HepG2 (cell line): ENCODE data around the gene SC5D.

ENCODE experiments used
- EP300 ChIP-seq, 3 experiments: sonication (generic) in 1 of 3; formaldehyde crosslinking in 1 of 3; IDR thresholded peaks; 2 replicates each; pipeline versions ENCODE4 v1.5.1 to v1.6.1; 2011 to 2020; ENCODE audit warnings: low read depth in 2 of 3, low read length in 2 of 3, borderline replicate concordance in 1 of 3, improper control_type of control experiment in 1 of 3, mild to moderate bottlenecking in 1 of 3, missing genetic modification reagents in 1 of 3, moderate library complexity in 1 of 3
- NFYB ChIP-seq: sonication (generic); formaldehyde crosslinking; IDR thresholded peaks from 2 replicates; pipeline ENCODE4 v1.4.0; 2020; ENCODE audit warnings: missing genetic modification reagents
- NR2F6 ChIP-seq, 2 experiments: IDR thresholded peaks; 2 replicates each; pipeline ENCODE4 v1.6.1; 2016; ENCODE audit warnings: antibody characterized with exemption in 1 of 2, mild to moderate bottlenecking in 1 of 2
- POLR2A ChIP-seq, 2 experiments: IDR thresholded peaks; 2 replicates each; pipeline ENCODE4 v1.6.1; 2011; ENCODE audit warnings: low read depth in 2 of 2, low read length in 2 of 2, mild to moderate bottlenecking in 1 of 2, moderate library complexity in 1 of 2; ENCODE audit not compliant: insufficient read depth in 1 of 2
- YY1 ChIP-seq: IDR thresholded peaks from 2 replicates; pipeline ENCODE4 v1.6.1; 2011; ENCODE audit warnings: low read length, low read depth, moderate library complexity, mild to moderate bottlenecking; ENCODE audit not compliant: insufficient read depth, insufficient replicate concordance
- ZNF24 ChIP-seq: fragments of 450-650 bp; IDR thresholded peaks from 2 replicates; pipeline ENCODE4 v1.6.1; 2017; ENCODE audit warnings: antibody characterized with exemption, mild to moderate bottlenecking
- TF ChIP-seq, protein P1 (sequence below): sonication (generic); formaldehyde crosslinking; IDR thresholded peaks from 2 replicates; pipeline ENCODE4 v1.5.0; 2020; ENCODE audit warnings: mild to moderate bottlenecking, missing genetic modification reagents, moderate library complexity
- TF ChIP-seq, protein P2 (sequence below): sonication (generic); formaldehyde crosslinking; IDR thresholded peaks from 2 replicates; pipeline ENCODE4 v1.5.0; 2020; ENCODE audit warnings: mild to moderate bottlenecking, low read depth, missing genetic modification reagents, borderline replicate concordance

DNA sequence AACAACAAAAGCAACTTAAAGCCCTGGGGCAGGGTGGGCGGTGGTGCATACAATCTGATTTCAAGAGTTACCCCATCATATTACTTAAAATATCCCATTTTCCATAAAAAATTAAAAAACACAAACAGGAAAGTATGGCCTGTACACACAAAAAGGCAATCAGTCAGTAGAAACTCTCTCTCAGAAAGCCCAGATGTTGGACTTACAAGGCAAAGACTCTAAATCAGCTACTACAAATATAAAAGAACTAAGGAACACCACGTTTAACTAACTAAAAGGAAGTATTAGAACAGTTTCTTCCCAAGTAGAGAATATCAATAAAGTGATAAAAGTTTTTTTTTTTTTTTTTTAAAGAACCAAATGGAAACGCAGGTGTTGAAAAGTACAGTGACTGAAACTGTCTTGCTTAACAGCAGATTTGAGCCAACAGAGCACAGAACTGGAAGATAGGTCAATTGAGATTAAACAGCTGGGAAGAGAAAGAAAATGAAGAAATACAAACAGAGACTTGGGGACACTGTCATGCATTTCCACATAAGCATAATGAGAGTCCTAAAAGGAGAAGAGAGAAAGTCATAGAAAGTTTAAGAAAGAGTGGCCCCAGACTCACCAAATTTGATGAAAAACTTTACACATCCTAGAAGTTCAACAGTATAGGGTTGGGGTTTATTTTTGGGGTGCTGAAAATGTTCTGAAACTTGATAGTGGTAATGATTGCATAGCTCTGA lies 8.6 kb downstream of the SC5D start:
- TF ChIP-seq, protein P1, sequence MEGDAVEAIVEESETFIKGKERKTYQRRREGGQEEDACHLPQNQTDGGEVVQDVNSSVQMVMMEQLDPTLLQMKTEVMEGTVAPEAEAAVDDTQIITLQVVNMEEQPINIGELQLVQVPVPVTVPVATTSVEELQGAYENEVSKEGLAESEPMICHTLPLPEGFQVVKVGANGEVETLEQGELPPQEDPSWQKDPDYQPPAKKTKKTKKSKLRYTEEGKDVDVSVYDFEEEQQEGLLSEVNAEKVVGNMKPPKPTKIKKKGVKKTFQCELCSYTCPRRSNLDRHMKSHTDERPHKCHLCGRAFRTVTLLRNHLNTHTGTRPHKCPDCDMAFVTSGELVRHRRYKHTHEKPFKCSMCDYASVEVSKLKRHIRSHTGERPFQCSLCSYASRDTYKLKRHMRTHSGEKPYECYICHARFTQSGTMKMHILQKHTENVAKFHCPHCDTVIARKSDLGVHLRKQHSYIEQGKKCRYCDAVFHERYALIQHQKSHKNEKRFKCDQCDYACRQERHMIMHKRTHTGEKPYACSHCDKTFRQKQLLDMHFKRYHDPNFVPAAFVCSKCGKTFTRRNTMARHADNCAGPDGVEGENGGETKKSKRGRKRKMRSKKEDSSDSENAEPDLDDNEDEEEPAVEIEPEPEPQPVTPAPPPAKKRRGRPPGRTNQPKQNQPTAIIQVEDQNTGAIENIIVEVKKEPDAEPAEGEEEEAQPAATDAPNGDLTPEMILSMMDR: no peak
- TF ChIP-seq, protein P2, sequence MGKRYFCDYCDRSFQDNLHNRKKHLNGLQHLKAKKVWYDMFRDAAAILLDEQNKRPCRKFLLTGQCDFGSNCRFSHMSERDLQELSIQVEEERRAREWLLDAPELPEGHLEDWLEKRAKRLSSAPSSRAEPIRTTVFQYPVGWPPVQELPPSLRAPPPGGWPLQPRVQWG (CRISPR knock-in tag): no peak
- TF ChIP-seq NR2F6 (IDR thresholded peaks at IDR 0.05) (no peak), NR2F6 (CRISPR knock-in tag; IDR thresholded peaks at IDR 0.05) (no peak), POLR2A (IDR thresholded peaks at IDR 0.05; ENCODE audit: insufficient read depth in 1 of 2, low read depth in 2 of 2, low read length in 2 of 2) (no peak), EP300 (IDR thresholded peaks at IDR 0.05; ENCODE audit: low read depth in 2 of 2, low read length in 2 of 2) (no peak), EP300 (CRISPR knock-in tag; IDR thresholded peaks at IDR 0.05; ENCODE audit: borderline replicate concordance) (no peak), NFYB (no peak), ZNF24 (no peak), YY1 (no peak)
